ENCODE data around the gene TMEM115. TPM values are rescaled to one million over a fixed set of nuclear protein-coding genes. Genes with fewer than 3 reads are reported as not detected.

The TMEM115 gene
- total and polyA plus RNA-seq, 7 donors: 20.4 to 49.6 (median 29.1) TPM

- intact Hi-C loops (cut with DNase I): loop anchor here in 1 of 2 donors (5.0 kb wide), 1 partner anchor 173 kb away; no protein-coding TSS in a partner anchor
- no peaks in the 10 kb centered on the region for H3K4me1 ChIP-seq
- no peak overlapping the region for H3K27ac ChIP-seq
- peak overlapping the region; percentile 57 for H3K4me3 ChIP-seq
- DNase-seq: peak in 1 of 2 donors; percentile 63
- H3K9me3 ChIP-seq: no peaks in the 10 kb centered on the region
- WGBS, 3 donors: 28 to 39% (median 32%) methylated on average over 45 to 48 of the region's 48 CpGs
- H3K36me3 ChIP-seq (ENCODE audit: insufficient read depth in 1 of 2, low read depth in 1 of 2): no peaks in the 10 kb centered on the region
- H3K27me3 ChIP-seq (ENCODE audit: insufficient read depth in 3 of 3, low read length in 2 of 3): no peaks in the 10 kb centered on the region
- no peak for TF ChIP-seq CTCF (IDR thresholded peaks at IDR 0.05)
- peak; percentile 14 to 51 (median 34) for ATAC-seq
These were observed 5.3 kb upstream of the TMEM115 start for GRCh38 chr3:50364573-50365079.

- Histone ChIP-seq H3K27me3 (ENCODE audit: insufficient read depth in 3 of 3, low read length in 2 of 3) (no peaks in the 10 kb centered on the region), H3K36me3 (ENCODE audit: insufficient read depth in 1 of 2, low read depth in 1 of 2) (peaks cover 0 to 25% of the 10 kb centered on the region in 2 donors), H3K27ac (peak overlapping the region; percentile 36), H3K9me3 (no peaks in the 10 kb centered on the region), H3K4me1 (peaks cover 37% of the 10 kb centered on the region), H3K4me3 (peak overlapping the region; percentile 82)
- no peak for TF ChIP-seq CTCF (IDR thresholded peaks at IDR 0.05)
- peak in 2 of 4 donors; percentile 1 to 3 for ATAC-seq
- 25 to 29% (median 28%) methylated on average over 8 of the region's 8 CpGs for WGBS, 3 donors
- DNase-seq: no peak
- intact Hi-C loops (cut with DNase I): no loop called here
These were observed 414 bp upstream of the TMEM115 start for GRCh38 chr3:50359760-50360110.

GRCh38 chr3:50358355-50358910, 888 bp downstream of the TMEM115 start:
- 39 to 45% (median 41%) methylated on average over 23 to 24 of the region's 24 CpGs for WGBS, 3 donors
- peak overlapping the region; percentile 82 for H3K4me3 ChIP-seq
- ATAC-seq: no peak
- H3K9me3 ChIP-seq: no peaks in the 10 kb centered on the region
- peak overlapping the region; percentile 95 for H3K27ac ChIP-seq
- DNase-seq: no peak
- TF ChIP-seq CTCF (IDR thresholded peaks at IDR 0.05): no peak
- peaks cover 4 to 38% of the 10 kb centered on the region in 2 donors for H3K36me3 ChIP-seq (ENCODE audit: insufficient read depth in 1 of 2, low read depth in 1 of 2)
- H3K27me3 ChIP-seq (ENCODE audit: insufficient read depth in 3 of 3, low read length in 2 of 3): no peaks in the 10 kb centered on the region
- intact Hi-C loops (cut with DNase I): no loop called here
- H3K4me1 ChIP-seq: peaks cover 44% of the 10 kb centered on the region

GRCh38 chr3:50357481-50357880, 1.8 kb downstream of the TMEM115 start:
- no peak for DNase-seq
- no peak for ATAC-seq
- WGBS, 3 donors: 41 to 90% (median 53%) methylated on average over 1 of the region's 1 CpG
- TF ChIP-seq CTCF (IDR thresholded peaks at IDR 0.05): no peak
- Histone ChIP-seq H3K9me3 (no peaks in the 10 kb centered on the region), H3K27ac (peak overlapping the region; percentile 95), H3K27me3 (ENCODE audit: insufficient read depth in 3 of 3, low read length in 2 of 3) (no peaks in the 10 kb centered on the region), H3K4me3 (peak overlapping the region; percentile 82), H3K4me1 (peaks cover 46% of the 10 kb centered on the region), H3K36me3 (ENCODE audit: insufficient read depth in 1 of 2, low read depth in 1 of 2) (peaks cover 5 to 47% of the 10 kb centered on the region in 2 donors)
- intact Hi-C loops (cut with DNase I): no loop called here

Data from psoas muscle (tissue), 8 donors.